ENCODE measurements around the gene MMEL1. TPM values are rescaled to one million over a fixed set of nuclear protein-coding genes. Genes with fewer than 3 reads are reported as not detected.
A peak's percentile ranks its signal among the peaks of the same experiment; 100 is the strongest.

Gene MMEL1
- total and polyA plus RNA-seq, 2 of the 13 experiments (the other 11 are each of a cell fraction or from before 2014, with no cell fraction given) = 0.48 TPM; not detected in 1

DNA sequence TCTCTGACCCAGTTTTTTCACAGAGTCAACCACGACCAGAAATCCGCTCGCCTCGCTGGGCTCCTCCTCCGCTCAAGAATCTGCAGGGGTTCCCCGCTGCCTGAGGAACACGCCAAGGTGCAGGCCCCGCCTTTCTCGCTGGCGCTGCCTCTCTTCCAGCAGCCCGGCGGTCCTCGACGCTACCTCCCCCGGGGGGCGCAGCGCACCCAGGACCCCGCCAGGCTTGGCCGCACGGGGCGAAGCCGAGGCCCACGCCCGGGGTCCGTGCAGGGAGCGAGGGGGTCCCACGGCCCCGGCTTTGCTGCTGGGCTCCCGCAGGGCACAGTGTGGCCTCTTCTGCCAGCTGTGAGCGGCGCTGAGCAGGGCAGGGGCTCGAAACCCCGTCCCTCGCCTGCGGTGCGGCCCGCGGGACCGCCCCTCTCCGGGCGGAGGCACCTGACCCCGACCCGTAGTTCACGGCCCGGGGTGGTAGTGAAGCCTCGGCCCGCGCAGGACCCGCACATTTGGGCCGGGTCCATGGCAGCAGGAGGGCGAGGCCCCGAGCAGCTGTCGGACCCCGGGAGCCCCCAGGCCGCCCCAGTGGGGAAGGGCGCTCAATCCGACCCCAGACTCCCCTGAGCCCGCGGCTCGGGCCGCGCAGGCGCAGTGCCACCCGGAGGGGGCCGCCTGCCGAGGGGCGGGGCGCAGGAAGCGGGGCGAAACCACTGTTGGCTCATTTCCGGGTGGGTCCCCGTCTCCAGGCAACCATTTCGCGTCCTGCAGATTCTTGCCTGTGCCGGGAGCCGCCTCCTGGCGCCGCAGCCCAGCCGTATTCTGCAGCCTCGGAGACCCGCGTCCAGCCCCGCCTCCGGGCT, 10.0 kb upstream of the MMEL1 start (continued):
- TF ChIP-seq ZNF430 (CRISPR knock-in tag; IDR thresholded peaks at IDR 0.05) = peak; percentile 23; the same call in 1 of the 2 replicates
- TF ChIP-seq ZNF225 (CRISPR knock-in tag; IDR thresholded peaks at IDR 0.05) = 0 out of 2 replicates have a peak, but pooled peaks have one; percentile 4
- TF ChIP-seq MAZ (IDR thresholded peaks at IDR 0.05; ENCODE audit: borderline replicate concordance, low read depth, low read length) = peak; percentile 92
- peak; percentile 74 for TF ChIP-seq MAZ (CRISPR knock-in tag; IDR thresholded peaks at IDR 0.05; ENCODE audit: low read depth)
- TF ChIP-seq, protein P1, sequence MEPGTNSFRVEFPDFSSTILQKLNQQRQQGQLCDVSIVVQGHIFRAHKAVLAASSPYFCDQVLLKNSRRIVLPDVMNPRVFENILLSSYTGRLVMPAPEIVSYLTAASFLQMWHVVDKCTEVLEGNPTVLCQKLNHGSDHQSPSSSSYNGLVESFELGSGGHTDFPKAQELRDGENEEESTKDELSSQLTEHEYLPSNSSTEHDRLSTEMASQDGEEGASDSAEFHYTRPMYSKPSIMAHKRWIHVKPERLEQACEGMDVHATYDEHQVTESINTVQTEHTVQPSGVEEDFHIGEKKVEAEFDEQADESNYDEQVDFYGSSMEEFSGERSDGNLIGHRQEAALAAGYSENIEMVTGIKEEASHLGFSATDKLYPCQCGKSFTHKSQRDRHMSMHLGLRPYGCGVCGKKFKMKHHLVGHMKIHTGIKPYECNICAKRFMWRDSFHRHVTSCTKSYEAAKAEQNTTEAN (CRISPR knock-in tag; conservative IDR thresholded peaks at IDR 0.05) = 0 out of 2 replicates have a peak, but pooled peaks have one; percentile 23
- TF ChIP-seq CHCHD3 (CRISPR knock-in tag; IDR thresholded peaks at IDR 0.05) = 0 out of 2 replicates have a peak, but pooled peaks have one; percentile 17
- TF ChIP-seq, protein P2, sequence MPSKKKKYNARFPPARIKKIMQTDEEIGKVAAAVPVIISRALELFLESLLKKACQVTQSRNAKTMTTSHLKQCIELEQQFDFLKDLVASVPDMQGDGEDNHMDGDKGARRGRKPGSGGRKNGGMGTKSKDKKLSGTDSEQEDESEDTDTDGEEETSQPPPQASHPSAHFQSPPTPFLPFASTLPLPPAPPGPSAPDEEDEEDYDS (CRISPR knock-in tag; IDR thresholded peaks at IDR 0.05) = peak; percentile 31; the same call in 1 of the 2 replicates
- 0 out of 2 replicates have a peak, but pooled peaks have one; percentile 65 for TF ChIP-seq SRY (CRISPR knock-in tag; IDR thresholded peaks at IDR 0.05)
- TF ChIP-seq, protein P3, sequence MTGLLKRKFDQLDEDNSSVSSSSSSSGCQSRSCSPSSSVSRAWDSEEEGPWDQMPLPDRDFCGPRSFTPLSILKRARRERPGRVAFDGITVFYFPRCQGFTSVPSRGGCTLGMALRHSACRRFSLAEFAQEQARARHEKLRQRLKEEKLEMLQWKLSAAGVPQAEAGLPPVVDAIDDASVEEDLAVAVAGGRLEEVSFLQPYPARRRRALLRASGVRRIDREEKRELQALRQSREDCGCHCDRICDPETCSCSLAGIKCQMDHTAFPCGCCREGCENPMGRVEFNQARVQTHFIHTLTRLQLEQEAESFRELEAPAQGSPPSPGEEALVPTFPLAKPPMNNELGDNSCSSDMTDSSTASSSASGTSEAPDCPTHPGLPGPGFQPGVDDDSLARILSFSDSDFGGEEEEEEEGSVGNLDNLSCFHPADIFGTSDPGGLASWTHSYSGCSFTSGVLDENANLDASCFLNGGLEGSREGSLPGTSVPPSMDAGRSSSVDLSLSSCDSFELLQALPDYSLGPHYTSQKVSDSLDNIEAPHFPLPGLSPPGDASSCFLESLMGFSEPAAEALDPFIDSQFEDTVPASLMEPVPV (CRISPR knock-in tag; IDR thresholded peaks at IDR 0.05) = peak; percentile 87; the same call in 1 of the 2 replicates
- TF ChIP-seq HDAC1 (CRISPR knock-in tag; IDR thresholded peaks at IDR 0.05) = peak; percentile 74
- TF ChIP-seq NCOA1 (CRISPR knock-in tag; IDR thresholded peaks at IDR 0.05) = no peak
- TF ChIP-seq ZNF75D (CRISPR knock-in tag; IDR thresholded peaks at IDR 0.05; ENCODE audit: borderline replicate concordance) = no peak
- TF ChIP-seq, protein P4, sequence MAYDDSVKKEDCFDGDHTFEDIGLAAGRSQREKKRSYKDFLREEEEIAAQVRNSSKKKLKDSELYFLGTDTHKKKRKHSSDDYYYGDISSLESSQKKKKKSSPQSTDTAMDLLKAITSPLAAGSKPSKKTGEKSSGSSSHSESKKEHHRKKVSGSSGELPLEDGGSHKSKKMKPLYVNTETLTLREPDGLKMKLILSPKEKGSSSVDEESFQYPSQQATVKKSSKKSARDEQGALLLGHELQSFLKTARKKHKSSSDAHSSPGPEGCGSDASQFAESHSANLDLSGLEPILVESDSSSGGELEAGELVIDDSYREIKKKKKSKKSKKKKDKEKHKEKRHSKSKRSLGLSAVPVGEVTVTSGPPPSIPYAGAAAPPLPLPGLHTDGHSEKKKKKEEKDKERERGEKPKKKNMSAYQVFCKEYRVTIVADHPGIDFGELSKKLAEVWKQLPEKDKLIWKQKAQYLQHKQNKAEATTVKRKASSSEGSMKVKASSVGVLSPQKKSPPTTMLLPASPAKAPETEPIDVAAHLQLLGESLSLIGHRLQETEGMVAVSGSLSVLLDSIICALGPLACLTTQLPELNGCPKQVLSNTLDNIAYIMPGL (CRISPR knock-in tag; IDR thresholded peaks at IDR 0.05; ENCODE audit: borderline replicate concordance in 1 of 2, low read depth in 1 of 2) = peak in 1 of 2 experiments; percentile 77; a peak in 3 of 4 replicates
- TF ChIP-seq DNMT1 (CRISPR knock-in tag; IDR thresholded peaks at IDR 0.05) = 0 out of 2 replicates have a peak, but pooled peaks have one; percentile 47
- TF ChIP-seq, protein P5, sequence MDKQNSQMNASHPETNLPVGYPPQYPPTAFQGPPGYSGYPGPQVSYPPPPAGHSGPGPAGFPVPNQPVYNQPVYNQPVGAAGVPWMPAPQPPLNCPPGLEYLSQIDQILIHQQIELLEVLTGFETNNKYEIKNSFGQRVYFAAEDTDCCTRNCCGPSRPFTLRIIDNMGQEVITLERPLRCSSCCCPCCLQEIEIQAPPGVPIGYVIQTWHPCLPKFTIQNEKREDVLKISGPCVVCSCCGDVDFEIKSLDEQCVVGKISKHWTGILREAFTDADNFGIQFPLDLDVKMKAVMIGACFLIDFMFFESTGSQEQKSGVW (CRISPR knock-in tag; IDR thresholded peaks at IDR 0.05; ENCODE audit: borderline replicate concordance) = no peak
- TF ChIP-seq, protein P6, sequence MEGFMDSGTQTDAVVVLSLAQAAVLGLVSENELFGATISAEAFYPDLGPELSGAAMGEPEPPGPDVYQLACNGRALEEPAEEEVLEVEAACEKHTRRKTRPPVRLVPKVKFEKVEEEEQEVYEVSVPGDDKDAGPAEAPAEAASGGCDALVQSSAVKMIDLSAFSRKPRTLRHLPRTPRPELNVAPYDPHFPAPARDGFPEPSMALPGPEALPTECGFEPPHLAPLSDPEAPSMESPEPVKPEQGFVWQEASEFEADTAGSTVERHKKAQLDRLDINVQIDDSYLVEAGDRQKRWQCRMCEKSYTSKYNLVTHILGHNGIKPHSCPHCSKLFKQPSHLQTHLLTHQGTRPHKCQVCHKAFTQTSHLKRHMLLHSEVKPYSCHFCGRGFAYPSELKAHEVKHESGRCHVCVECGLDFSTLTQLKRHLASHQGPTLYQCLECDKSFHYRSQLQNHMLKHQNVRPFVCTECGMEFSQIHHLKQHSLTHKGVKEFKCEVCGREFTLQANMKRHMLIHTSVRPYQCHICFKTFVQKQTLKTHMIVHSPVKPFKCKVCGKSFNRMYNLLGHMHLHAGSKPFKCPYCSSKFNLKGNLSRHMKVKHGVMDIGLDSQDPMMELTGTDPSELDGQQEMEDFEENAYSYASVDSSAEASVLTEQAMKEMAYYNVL (CRISPR knock-in tag; IDR thresholded peaks at IDR 0.05; ENCODE audit: borderline replicate concordance) = peak; percentile 81; the same call in 1 of the 2 replicates
- no peak for TF ChIP-seq ZNF335 (CRISPR knock-in tag; IDR thresholded peaks at IDR 0.05)
- TF ChIP-seq, protein P7, sequence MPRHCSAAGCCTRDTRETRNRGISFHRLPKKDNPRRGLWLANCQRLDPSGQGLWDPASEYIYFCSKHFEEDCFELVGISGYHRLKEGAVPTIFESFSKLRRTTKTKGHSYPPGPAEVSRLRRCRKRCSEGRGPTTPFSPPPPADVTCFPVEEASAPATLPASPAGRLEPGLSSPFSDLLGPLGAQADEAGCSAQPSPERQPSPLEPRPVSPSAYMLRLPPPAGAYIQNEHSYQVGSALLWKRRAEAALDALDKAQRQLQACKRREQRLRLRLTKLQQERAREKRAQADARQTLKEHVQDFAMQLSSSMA (CRISPR knock-in tag; IDR thresholded peaks at IDR 0.05) = peak; percentile 82

All from HepG2 (cell line).